Left ventricle myocardium inferior (tissue), 1 donor: ENCODE data around the gene KRT80. TPM values are rescaled to one million over a fixed set of nuclear protein-coding genes. Genes with fewer than 3 reads are reported as not detected.

Source experiments
- DNase-seq: peaks from one replicate; pipeline ENCODE4 v3.0.0-alpha.2; 2020
- H3K27ac ChIP-seq: fragments of 200-600 bp; replicated peaks from 2 replicates; pipeline ENCODE4 v1.8.0; 2021
- H3K27me3 ChIP-seq: fragments of 200-600 bp; 2 replicates; pipeline ENCODE4 v1.8.0; 2021; ENCODE audit warnings: low read depth
- H3K36me3 ChIP-seq: fragments of 200-600 bp; 2 replicates; pipeline ENCODE4 v1.8.0; 2021
- H3K4me1 ChIP-seq: fragments of 200-600 bp; 2 replicates; pipeline ENCODE4 v1.8.0; 2021
- H3K4me3 ChIP-seq: fragments of 200-600 bp; 2 replicates; pipeline ENCODE4 v1.8.0; 2021; ENCODE audit warnings: mild to moderate bottlenecking, moderate library complexity
- H3K9me3 ChIP-seq: fragments of 200-600 bp; replicated peaks from 2 replicates; pipeline ENCODE4 v1.8.0; 2021
- intact Hi-C: fragments of 100-400 bp; cut with micrococcal nuclease; formaldehyde crosslinking; loops from one replicate; pipeline ENCODE4 v1.11.0; 2022
- total RNA-seq: library from RNA; stranded (reverse); fragmentation: NEBNext Ultra II Directional; extraction: Animal tissue kit (Norgen Biotek cat#: 25700); gene quantifications from one replicate; pipeline ENCODE4 v1.2.1, GENCODE V29; 2021
- TF ChIP-seq, protein P1 (sequence below): fragments of 200-600 bp; IDR thresholded peaks from 2 replicates; pipeline ENCODE4 v1.8.0; 2021; ENCODE audit warnings: antibody characterized with exemption, mild to moderate bottlenecking, borderline replicate concordance
- donor health status: DM: no; HTN: yes; CAD: no; lungs with severe emphysema.

The KRT80 gene
- total RNA-seq, 1 donor from 2014 or later: not detected

DNA sequence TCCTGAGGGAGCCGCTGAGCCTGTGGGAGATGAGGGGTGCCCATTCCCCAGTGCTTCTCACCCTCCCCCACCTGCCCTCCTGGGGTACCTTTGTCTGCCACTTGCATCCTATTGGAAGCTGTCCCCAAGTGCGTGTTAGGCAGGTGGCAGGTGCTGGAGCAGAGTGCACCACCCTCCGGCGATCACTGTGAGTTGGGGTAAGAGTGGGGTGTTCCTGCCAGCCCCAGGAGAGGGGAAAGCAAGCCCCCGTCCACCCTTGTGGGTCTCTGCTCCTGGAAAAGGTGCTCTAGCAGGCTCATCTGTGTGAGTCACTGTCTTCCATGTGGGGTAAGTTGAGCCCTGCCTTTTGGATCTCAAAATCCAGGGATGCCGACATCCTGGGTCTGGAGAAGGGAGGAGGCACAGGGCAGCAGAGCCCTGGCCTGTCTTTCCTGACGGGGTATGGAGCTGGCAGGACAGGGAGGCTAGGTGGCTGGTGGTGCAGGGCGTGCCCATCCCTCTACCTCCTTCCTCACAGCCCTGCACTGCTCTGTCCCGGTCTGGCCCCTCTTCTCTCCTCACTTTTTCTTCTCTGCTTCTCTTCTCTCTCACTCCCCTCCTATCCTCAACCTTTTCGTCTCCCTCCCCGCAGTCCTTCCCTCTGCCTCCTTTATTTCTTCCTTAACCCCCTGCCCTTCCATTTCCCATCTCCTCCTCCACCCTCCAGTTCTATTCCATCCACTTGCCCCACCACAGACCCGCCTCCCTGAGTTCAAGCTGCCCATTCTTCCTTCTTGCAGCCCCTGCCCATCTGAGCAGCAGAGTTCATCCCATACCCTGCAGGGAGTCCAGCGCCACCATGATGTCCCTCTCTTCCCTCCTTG is 21.1 kb upstream of the KRT80 start:
- intact Hi-C loops: no loop called here
- H3K36me3 ChIP-seq: no peaks in the 10 kb centered on the region
- TF ChIP-seq, protein P1, sequence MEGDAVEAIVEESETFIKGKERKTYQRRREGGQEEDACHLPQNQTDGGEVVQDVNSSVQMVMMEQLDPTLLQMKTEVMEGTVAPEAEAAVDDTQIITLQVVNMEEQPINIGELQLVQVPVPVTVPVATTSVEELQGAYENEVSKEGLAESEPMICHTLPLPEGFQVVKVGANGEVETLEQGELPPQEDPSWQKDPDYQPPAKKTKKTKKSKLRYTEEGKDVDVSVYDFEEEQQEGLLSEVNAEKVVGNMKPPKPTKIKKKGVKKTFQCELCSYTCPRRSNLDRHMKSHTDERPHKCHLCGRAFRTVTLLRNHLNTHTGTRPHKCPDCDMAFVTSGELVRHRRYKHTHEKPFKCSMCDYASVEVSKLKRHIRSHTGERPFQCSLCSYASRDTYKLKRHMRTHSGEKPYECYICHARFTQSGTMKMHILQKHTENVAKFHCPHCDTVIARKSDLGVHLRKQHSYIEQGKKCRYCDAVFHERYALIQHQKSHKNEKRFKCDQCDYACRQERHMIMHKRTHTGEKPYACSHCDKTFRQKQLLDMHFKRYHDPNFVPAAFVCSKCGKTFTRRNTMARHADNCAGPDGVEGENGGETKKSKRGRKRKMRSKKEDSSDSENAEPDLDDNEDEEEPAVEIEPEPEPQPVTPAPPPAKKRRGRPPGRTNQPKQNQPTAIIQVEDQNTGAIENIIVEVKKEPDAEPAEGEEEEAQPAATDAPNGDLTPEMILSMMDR: no peak
- no peak overlapping the region for H3K4me3 ChIP-seq
- no peaks in the 10 kb centered on the region for H3K9me3 ChIP-seq
- H3K27ac ChIP-seq: no peak overlapping the region
- peaks cover 33% of the 10 kb centered on the region for H3K27me3 ChIP-seq
- no peak for DNase-seq
- peaks cover 15% of the 10 kb centered on the region for H3K4me1 ChIP-seq

DNA sequence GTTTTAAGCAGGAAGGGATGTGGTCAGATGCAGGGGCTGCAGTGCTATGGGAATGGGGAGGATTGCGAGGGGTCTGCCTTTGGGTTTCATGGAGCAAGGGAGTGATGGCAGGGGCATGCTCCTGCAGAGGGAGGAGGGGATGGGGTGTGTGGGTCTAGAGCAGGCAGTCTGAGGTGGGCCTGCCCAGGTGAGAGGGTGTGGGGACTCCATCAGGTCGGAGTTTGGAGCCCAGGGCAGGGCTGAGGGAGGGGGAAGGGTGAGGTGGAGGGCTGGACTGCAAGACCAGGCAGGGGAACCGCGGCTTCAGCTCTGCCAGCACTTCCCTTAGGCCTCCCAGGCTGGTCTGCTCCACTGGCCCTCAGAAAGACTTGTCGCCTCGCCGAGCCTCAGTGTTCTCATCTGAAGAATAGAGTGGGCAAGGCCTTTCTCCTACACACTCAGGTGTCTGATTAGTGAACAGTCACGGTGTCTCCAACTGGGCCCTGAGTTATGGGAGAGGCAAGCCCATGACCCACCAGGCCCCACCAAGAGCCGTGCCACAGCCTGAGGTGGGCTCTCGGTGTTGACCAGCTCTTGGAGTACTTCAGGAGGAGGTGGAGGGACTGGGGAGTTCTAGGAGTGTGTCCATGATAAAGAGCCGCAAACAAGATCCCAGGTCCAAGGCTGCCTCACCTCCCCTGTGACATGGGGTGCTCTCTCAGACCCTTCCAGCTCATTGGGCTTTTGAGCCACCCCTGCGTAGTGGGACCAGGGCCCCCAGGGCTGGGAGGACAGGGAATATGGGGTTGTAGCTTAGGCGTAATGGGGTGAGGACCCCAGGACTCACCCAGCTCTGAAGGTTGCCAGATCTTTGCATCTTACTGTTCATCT is 20.1 kb upstream of the KRT80 start:
- peak; percentile 13 for DNase-seq
- Histone ChIP-seq H3K4me1 (peaks cover 20% of the 10 kb centered on the region), H3K27ac (no peak overlapping the region), H3K27me3 (peaks cover 33% of the 10 kb centered on the region), H3K9me3 (no peaks in the 10 kb centered on the region), H3K36me3 (no peaks in the 10 kb centered on the region), H3K4me3 (no peak overlapping the region)
- intact Hi-C loops: no loop called here
- TF ChIP-seq, protein P1: no peak

DNA sequence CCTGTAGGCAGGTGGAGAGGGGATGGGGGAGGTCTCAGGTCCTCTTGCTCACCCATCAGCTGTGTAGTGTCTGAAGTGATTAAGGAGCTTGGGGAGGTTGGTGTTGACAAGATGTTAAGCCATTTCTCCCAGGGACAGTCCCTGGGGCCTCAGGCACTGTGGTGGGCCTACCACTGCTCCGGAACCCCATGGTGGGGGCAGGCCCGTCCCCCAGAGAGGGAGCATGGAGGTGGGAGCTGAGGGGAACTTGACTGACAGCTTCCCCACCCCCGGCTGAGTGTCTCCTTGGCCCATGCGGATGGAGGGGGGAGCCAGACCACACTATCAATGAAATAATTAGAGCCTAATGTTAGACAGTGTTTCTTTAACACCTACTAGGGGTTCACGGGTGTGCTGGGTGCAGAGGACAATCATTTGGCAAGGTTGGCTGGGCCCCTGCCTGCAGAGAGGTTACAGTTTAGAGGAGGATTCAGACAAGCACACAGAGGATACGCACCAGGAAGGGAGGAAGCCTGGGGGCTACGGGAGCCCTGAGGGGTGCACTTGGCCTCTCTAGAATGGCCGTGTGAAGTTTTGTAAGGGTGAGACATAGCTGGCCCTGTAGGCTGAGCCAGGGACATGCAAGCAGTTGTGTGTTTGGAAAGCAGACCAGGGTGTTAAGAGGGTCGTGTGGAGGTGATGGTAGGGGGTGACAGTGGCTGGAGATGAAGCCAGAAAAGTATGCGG is 19.3 kb upstream of the KRT80 start:
- peaks cover 33% of the 10 kb centered on the region for H3K27me3 ChIP-seq
- H3K9me3 ChIP-seq: no peaks in the 10 kb centered on the region
- H3K4me3 ChIP-seq: no peak overlapping the region
- no peak for DNase-seq
- no peaks in the 10 kb centered on the region for H3K36me3 ChIP-seq
- TF ChIP-seq, protein P1: no peak
- peaks cover 21% of the 10 kb centered on the region for H3K4me1 ChIP-seq
- no peak overlapping the region for H3K27ac ChIP-seq
- intact Hi-C loops: no loop called here

DNA sequence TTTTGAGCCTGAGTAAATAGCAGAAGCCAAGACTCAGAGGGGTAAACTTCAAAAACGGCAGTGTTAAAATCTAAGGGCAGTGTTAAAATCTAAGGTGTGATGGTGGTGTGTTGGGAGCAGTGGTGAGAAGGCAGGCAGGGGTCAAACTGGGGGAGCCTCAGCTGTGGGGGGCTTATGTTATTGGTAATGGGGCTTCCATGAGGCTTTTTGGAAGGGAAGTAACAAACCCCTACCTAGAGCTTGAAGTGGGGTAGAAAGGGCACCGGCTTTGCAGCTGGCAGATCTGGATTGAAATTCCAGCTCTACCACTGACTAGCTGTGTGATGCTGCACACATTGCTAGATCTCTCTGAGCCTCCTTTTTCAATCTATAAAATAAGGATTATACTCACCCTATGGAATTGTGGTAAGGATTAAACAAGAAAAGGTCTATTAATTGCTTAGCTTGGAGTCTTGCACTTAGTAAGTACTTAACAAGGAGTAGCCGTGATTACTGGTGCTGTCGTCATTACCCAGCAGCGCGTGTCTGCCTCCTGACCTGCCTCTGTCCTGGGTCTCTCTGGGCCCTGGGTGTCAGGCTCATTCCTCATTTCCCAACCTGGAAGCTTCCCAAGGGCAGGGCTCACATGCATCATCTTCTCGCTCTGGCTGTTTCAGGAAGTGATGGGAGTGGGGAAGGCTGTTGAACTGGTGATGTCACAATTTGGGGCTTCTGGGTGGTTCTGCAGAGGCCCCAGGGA is 18.5 kb upstream of the KRT80 start:
- intact Hi-C loops: no loop called here
- no peaks in the 10 kb centered on the region for H3K36me3 ChIP-seq
- no peak overlapping the region for H3K4me3 ChIP-seq
- DNase-seq: no peak
- TF ChIP-seq, protein P1: no peak
- H3K4me1 ChIP-seq: peaks cover 26% of the 10 kb centered on the region
- peaks cover 33% of the 10 kb centered on the region for H3K27me3 ChIP-seq
- no peaks in the 10 kb centered on the region for H3K9me3 ChIP-seq
- no peak overlapping the region for H3K27ac ChIP-seq

DNA sequence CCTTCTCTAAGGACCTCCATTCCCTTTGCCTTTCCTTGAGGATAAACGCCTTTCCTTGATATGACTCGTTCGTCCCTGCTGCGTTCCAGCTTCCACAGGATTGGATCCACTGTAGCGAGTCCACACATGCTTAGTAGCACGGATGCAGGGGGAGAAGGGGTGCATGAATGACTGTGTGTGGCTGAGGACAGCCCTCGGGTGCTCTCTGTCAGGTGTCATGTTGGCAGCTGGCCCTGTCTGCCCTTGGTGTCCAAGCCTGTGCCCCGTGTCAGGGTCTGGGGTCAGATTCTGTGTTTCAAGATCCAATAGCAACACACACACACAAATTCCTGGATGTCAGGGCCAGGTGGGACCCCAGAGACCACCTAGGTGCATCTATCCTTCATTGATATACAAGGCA is 17.5 kb upstream of the KRT80 start:
- Histone ChIP-seq H3K4me3 (no peak overlapping the region), H3K36me3 (no peaks in the 10 kb centered on the region), H3K27me3 (peaks cover 28% of the 10 kb centered on the region), H3K9me3 (no peaks in the 10 kb centered on the region), H3K4me1 (peaks cover 26% of the 10 kb centered on the region), H3K27ac (no peak overlapping the region)
- TF ChIP-seq, protein P1: no peak
- intact Hi-C loops: no loop called here
- no peak for DNase-seq
